GM12873 (cell line): ENCODE measurements around the gene ZNF317.

Source experiments
- CTCF ChIP-seq: IDR thresholded peaks from 2 replicates; pipeline ENCODE4 v1.5.1; 2012; ENCODE audit warnings: low read depth, mild to moderate bottlenecking, moderate library complexity, low read length, control low read depth; ENCODE audit not compliant: insufficient read depth; ENCODE audit errors: missing control alignments

Gene ZNF317

GRCh38 chr19:9205501-9206113, 65.4 kb downstream of the ZNF317 start:
- peak; percentile 87 for TF ChIP-seq CTCF
